GM13976 (cell line): ENCODE measurements around the gene PRKACA.

Experiments used
- DNase-seq: peaks from one replicate; pipeline ENCODE4 v3.0.0; 2012; ENCODE audit warnings: low spot score
- CTCF ChIP-seq: IDR thresholded peaks from 2 replicates; pipeline ENCODE4 v1.5.1; 2012; ENCODE audit warnings: borderline replicate concordance, mild to moderate bottlenecking; ENCODE audit not compliant: insufficient read depth; ENCODE audit errors: extremely low read depth, missing control alignments, control extremely low read depth
- in situ Hi-C: fragments of 300-500 bp; cut with MboI; formaldehyde crosslinking; loops from one replicate; pipeline ENCODE4 v1.12.0; 2022; ENCODE audit warnings: low sequenced_read_pairs, mixed read lengths, inconsistent platforms; ENCODE audit not compliant: unreplicated experiment

The PRKACA gene

GRCh38 chr19:14081797-14082674, 35.5 kb downstream of the PRKACA start:
- in situ Hi-C loops: no loop called here
- no peak for TF ChIP-seq CTCF
- peak; percentile 66 for DNase-seq

GRCh38 chr19:14080887-14081796, 36.4 kb downstream of the PRKACA start:
- peak; percentile 98 for DNase-seq
- in situ Hi-C loops: no loop called here
- no peak for TF ChIP-seq CTCF

GRCh38 chr19:14078411-14078810, 39.2 kb downstream of the PRKACA start:
- DNase-seq: no peak
- no peak for TF ChIP-seq CTCF
- in situ Hi-C loops: no loop called here

GRCh38 chr19:14073925-14074838, 43.4 kb downstream of the PRKACA start:
- in situ Hi-C loops: loop anchor here (5.0 to 25.0 kb wide), 2 partner anchors 192 to 462 kb away; no protein-coding TSS in a partner anchor
- no peak for TF ChIP-seq CTCF
- no peak for DNase-seq

- peak; percentile 93 for TF ChIP-seq CTCF
- in situ Hi-C loops: loop anchor here (5.0 to 25.0 kb wide), 2 partner anchors 191 to 461 kb away; no protein-coding TSS in a partner anchor
- peak; percentile 86 for DNase-seq
These were observed 44.2 kb downstream of the PRKACA start for GRCh38 chr19:14073261-14073924.
